GM04504 (cell line): ENCODE measurements around the gene TRAPPC1.
A peak's percentile ranks its signal among the peaks of the same experiment; 100 is the strongest.

Experiments
- DNase-seq: peaks from one replicate; pipeline ENCODE4 v3.0.0-alpha.2; 2012; ENCODE audit warnings: low read depth

The TRAPPC1 gene

GRCh38 chr17:7940743-7941142 lies 9.0 kb upstream of the TRAPPC1 start:
- DNase-seq = no peak

GRCh38 chr17:7940034-7940433 lies 8.3 kb upstream of the TRAPPC1 start:
- no peak for DNase-seq

DNA sequence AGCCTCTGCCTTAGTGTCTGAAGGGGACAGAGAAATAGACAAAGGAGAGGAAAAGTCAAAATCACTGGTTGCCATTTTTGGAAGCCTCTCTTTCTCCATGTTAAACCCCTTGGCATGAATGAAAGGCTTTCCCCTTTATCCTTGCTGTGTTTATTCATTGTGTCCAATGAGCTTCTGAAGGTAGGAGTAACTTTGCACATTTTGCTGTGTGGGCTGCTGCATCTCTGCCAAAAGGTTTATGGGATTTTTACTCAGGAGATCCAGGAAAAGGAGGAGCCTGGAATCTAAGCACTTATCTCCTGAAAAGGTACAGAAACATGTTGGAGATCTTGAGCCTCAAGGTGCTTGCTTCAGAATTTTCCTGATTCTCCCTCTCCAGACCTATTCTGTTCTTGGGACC lies 4.1 kb upstream of the TRAPPC1 start:
- no peak for DNase-seq

- peak; percentile 35 for DNase-seq
Measured at GRCh38 chr17:7932949-7933348, 1.2 kb upstream of the TRAPPC1 start.

DNA sequence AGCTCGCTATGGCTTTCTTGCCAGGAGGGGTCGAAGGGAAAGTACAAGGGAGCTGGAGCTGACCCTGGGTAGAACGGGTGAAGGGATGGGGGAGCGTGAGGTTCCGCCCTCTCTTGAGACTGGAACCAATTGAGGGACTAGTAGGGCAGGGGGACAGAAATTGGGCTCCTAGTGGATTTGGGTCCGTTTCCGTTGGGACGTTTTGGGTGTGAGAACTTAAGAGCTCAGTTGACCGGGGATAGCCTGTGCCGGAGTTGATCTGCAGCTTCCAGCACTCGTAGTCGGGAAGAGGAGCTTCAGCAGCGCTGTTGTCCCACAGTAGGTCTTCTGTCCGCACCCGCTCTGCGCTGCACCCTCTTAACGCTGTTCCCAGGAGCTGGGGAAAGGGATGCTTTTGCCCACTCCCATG lies 741 bp upstream of the TRAPPC1 start:
- no peak for DNase-seq

DNA sequence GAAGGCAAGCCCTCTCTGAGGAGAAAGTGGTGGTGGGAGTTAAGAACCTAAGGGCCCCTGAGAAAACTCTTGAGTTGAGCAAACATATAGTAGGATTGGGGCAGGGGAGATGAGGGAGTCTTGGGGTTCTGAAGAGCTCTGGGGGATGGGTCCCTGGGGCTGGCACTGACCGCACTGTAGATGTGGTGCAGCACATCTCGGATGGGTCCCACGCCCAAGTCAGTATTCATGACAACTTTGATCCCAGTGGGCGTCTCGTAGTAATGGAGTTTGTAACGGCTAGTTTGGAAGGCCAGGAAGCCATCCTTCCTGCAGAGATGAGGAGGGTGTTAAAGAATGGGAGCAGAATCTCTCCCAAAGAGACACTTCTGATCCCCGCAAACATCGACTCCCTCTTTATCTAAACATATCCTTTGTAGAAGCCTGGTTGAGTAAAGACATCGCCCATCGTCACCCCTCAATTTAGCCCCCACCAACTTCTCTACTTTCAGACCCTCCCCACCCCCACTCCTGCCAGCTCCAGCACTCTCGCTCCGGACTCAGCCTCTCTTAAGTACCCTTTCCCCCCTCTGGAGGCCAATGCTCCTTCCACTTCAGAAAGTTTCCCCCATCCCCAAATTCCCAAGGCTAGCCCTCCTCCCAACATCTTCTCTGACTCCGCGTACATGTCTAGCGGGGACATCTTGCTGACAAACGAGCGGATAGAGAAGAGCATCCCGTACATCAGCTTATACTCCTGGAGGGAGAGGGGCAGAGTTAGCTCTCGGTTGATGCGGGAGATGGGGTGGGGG lies 710 bp downstream of the TRAPPC1 start:
- no peak for DNase-seq

GRCh38 chr17:7929158-7930023 lies 2.4 kb downstream of the TRAPPC1 start, which contains the start of gene KCNAB3:
Gene KCNAB3, minus strand, starts transcription at chr17:7929856. Its CDS starts 421 bp downstream, at chr17:7929435.
- DNase-seq = peak; percentile 36

- DNase-seq = no peak
Measured at GRCh38 chr17:7927596-7927995, 4.2 kb downstream of the TRAPPC1 start.

GRCh38 chr17:7922845-7923628 lies 8.7 kb downstream of the TRAPPC1 start:
- peak; percentile 45 for DNase-seq

DNA sequence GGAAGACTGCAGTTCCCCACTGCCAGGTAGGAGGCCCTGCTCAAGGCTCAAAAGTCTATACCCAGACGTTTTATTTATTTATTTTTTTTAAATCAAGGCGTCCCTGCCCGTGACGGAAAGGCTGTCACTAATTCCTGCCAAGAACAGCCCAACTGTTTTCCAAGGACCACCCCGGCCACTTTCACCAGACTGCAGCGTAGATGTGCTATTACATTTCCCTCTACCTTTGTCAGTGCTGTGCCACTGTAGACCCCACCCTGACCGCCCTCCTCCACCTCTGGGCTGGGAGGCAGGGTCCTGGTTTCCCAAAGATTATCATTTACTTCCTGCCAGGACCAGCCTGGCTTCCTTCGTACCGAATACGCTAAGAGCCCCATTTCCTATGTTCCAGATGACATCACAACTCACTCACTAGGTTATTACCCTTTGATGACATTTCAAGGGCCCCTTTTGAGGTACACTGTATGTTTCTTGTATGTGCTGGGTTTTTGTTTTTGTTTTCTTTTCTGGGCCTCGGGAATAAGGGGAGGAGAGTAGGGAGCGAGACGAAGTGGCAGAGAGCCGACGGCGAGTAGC lies 9.4 kb downstream of the TRAPPC1 start:
- no peak for DNase-seq

DNA sequence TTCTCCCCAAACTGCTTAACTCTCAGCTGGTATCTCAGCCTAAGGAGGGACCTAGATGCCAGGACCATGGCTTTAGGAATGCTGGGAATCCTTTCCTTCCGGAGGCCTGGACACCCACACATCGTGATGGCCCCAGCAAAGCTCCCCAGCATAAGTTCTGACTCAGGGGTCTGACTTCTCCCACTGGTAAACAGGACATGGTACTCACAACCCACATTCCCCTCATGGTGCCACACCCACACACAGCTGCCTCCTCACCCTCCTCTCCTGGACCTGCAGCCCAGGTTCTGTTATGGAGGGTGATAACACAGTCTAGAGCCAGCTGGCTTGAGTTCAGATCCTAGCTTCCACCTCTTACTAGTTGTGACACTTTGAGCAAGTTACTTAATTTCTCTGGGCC lies 14.9 kb downstream of the TRAPPC1 start:
- DNase-seq = no peak

DNA sequence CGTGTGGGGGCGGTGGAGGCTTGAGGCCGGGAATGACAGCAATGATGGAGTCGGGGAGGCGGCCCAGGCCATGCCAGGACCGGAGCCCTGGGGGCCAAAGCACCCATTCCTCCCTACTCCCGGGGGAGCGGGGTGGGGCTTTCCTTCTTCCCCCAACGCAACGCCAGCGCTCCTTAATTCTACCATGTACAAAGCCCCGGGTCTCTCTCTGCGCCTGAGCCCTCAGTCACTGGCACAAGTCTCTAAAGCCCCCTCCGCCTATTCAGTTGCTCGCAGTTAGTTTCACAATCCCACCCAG lies 15.4 kb downstream of the TRAPPC1 start:
- DNase-seq = no peak

- DNase-seq = peak; percentile 79
Measured at GRCh38 chr17:7915611-7916384, 15.9 kb downstream of the TRAPPC1 start, which contains the start of gene RNF227. Gene RNF227, minus strand, starts transcription at chr17:7916289. Its CDS starts 94 bp downstream, at chr17:7916195.

DNA sequence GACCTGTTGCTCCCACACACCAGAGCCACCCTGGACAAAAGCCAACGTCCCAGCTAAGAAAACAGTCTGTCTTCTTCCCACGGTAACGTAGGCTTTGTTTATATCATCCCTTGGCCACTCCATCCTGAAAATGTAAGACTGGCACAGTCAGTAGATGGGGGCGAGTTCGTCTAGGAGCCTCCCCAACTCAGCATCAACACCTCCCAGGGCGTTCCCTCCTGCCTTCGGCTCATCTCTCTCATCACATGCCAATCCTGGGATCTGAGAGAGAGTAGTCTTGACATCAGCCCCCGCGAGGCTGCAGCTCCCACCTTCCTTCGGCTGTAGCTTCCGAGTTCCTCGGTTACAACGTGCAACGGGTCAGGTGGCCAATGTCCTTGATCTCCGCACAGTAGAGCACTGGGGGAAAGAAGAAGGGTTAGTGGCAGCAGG lies 16.6 kb downstream of the TRAPPC1 start:
- peak; percentile 11 for DNase-seq

GRCh38 chr17:7912927-7913524 lies 18.7 kb downstream of the TRAPPC1 start:
- peak; percentile 56 for DNase-seq

DNA sequence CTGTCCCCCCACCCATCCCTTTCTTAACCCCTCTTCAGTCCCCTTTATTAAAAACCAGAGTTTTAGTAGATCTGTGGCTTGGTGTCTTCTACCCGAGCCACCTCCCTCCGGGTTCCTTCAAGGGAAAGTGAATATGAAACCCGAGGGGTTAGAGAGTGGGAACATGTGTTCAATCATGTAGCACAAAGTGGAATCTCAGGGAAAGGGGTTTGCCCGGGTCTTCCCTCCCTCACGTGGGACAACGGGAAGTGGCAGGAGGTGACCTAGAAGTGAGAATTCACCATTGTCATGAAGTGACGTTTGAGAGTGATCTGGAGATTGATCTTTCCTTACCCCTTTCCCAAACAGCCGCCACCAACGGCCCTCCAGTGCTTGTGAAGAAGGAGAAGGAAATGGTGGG lies 20.6 kb downstream of the TRAPPC1 start:
- DNase-seq = no peak

DNA sequence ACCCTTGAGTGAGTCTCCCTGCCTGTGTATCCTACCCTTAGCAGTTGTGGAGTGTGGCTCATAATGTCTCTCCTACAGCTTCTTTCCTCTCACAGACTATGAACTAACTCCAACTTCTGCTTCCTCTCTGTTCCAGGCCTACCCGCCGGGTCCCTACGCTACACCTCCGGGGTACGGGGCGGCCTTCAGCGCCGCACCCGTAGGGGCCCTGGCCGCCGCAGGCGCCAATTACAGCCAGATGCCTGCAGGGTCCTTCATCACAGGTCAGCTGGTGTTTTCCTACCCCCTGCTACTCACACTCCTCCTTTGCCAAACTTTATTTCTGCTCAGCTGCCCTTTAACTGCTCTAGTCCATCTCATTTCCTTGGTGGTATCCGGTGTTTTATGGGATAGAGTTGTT lies 21.0 kb downstream of the TRAPPC1 start:
- DNase-seq = no peak

GRCh38 chr17:7910281-7910680 lies 21.5 kb downstream of the TRAPPC1 start:
- DNase-seq = no peak

DNA sequence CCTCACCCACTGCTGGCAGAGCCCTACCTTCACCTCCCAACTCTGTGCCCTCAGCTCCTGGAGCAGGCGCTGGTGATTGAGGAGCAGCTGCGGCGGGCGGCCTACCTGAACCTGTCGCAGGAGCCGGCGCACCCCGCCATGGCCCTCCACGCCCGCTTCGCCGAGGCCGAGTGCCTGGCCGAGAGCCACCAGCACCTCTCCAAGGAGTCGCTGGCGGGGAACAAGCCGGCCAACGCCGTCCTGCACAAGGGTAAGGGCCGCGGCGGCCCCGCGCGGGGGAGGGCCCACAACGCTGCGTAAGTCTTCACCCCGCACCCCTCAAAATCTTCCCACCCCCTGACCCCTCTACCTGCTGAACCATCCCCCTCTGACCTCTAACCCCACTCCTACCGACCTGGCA lies 22.7 kb downstream of the TRAPPC1 start:
- DNase-seq = no peak

- no peak for DNase-seq
Measured at GRCh38 chr17:7903154-7904103, 28.3 kb downstream of the TRAPPC1 start.
